Heart left ventricle (tissue), 16 donors: ENCODE data around the gene WDR77. TPM values are rescaled to one million over a fixed set of nuclear protein-coding genes. Genes with fewer than 3 reads are reported as not detected.

ENCODE experiments used
- ATAC-seq, 4 donors: fragments of 200-7000 bp; cut with Tn5 transposase; one replicate each; pipeline ENCODE4 v1.9.1; 2020 to 2022; ENCODE audit warnings: moderate library complexity in 4 of 4, mild to moderate bottlenecking in 3 of 4, moderate number of reproducible peaks in 1 of 4
- DNase-seq, 5 donors: peaks; one replicate each; pipeline ENCODE4 v3.0.0-alpha.2; 2020
- H3K27ac ChIP-seq, 12 donors: fragments of 200-600 bp; sonication (generic) in 4 of 12; one replicate each; pipeline versions ENCODE4 v1.5.0 to v1.8.0; 2016 to 2022; ENCODE audit warnings: mild to moderate bottlenecking in 2 of 12
- H3K27me3 ChIP-seq, 9 donors: fragments of 200-600 bp; sonication (generic) in 2 of 9; one replicate each; pipeline versions ENCODE4 v1.5.1 to v1.8.0; 2016 to 2022; ENCODE audit warnings: mild to moderate bottlenecking in 3 of 9
- H3K36me3 ChIP-seq, 9 donors: fragments of 200-600 bp; sonication (generic) in 2 of 9; one replicate each; pipeline versions ENCODE4 v1.5.0 to v1.8.0; 2018 to 2022; ENCODE audit warnings: mild to moderate bottlenecking in 2 of 9
- H3K4me1 ChIP-seq, 12 donors: fragments of 200-600 bp; sonication (generic) in 4 of 12; one replicate each; pipeline versions ENCODE4 v1.5.0 to v1.8.0; 2016 to 2022; ENCODE audit warnings: mild to moderate bottlenecking in 3 of 12
- H3K4me3 ChIP-seq, 12 donors: fragments of 200-600 bp; sonication (generic) in 4 of 12; one replicate each; pipeline versions ENCODE4 v1.5.0 to v1.8.0; 2017 to 2022; ENCODE audit warnings: mild to moderate bottlenecking in 9 of 12, moderate library complexity in 4 of 12
- H3K9me3 ChIP-seq, 12 donors: fragments of 200-600 bp; sonication (generic) in 4 of 12; one replicate each; pipeline versions ENCODE4 v1.5.0 to v1.8.0; 2016 to 2022; ENCODE audit warnings: mild to moderate bottlenecking in 1 of 12
- CTCF ChIP-seq, 12 donors: fragments of 200-600 bp; sonication (generic) in 4 of 12; IDR thresholded peaks; one replicate each; pipeline versions ENCODE4 v1.5.0 to v1.8.0; 2018 to 2022; ENCODE audit warnings: antibody characterized with exemption in 12 of 12, mild to moderate bottlenecking in 5 of 12
- POLR2A ChIP-seq, 2 donors: fragments of 450-650 bp; IDR thresholded peaks; one replicate each; pipeline ENCODE4 v1.6.1; 2017; ENCODE audit warnings: antibody characterized with exemption in 2 of 2, mild to moderate bottlenecking in 2 of 2, moderate library complexity in 2 of 2
- WGBS, 4 donors: extraction: QIAGEN DNeasy Blood & Tissue Kit in 2 of 4; methylation state at CpG; one replicate each; pipeline versions ENCODE4 v1.1.5 to v1.1.7; 2013 to 2018; 5-methylcytosine and 5-hydroxymethylcytosine counted together
- intact Hi-C, 10 donors: fragments of 100-400 bp; cut with DNase I; formaldehyde crosslinking; loops; one replicate each; pipeline versions ENCODE4 v1.11.1 to v1.14.2; 2022
- polyA plus RNA-seq, 2 donors: library from polyadenylated mRNA; stranded (reverse); fragments of 200-250 nt; gene quantifications; one replicate each; pipeline ENCODE4 v1.2.3, GENCODE V29; 2013
- total RNA-seq, 9 donors: library from RNA; depleted of rRNA in 2 of 9; stranded (reverse); fragments of >200 nt in 2 of 9; fragmentation: NEBNext Ultra II Directional in 3 of 9; extraction: Animal tissue kit (Norgen Biotek cat#: 25700) in 3 of 9; gene quantifications; one replicate each; pipeline versions ENCODE4 v1.1.0 to v1.2.4, GENCODE V29; 2016 to 2023
- donor health status: ischemic (EF 13 %, LVEDD 7.1; RV severe dilation, severe dysfunction).
- donor health status: healthy with polysubstance abuse.
- donor health status: DM: no; HTN: yes; CAD: no.
- donor health status: DM: no; HTN: no; CAD: no.
- donor health status: ischemic (EF 25% LVEDD 6.9; RV normal size, moderate dysfunction).
- donor health status: ischemic (EF 25% LVEDD 5.7; RV mildly dilated, moderate dysfunction).
- donor health status: healthy.
- donor health status: DM: yes; HTN: yes; CAD: no.
- donor health status: ischemic (EF 35%, LVEDD 5.7; RV mildly dilated, moderate dysfunction).
- donor health status: nonischemic (EF 11% LVEDD 7.7; RV severe dilation, severe dysfunction).
- donor health status: DM: yes; HTN: yes; CAD: no.
- donor health status: PGD.
- donor health status: ischemic (EF 29% LVEDD 5.4; RV normal size, mild dysfunction).
- donor health status: nonischemic (EF 23%, LVEDD 6.1; RV moderate dilation, normal function).

The WDR77 gene
- total and polyA plus RNA-seq, 11 donors: 25.6 to 64.3 (median 34.0) TPM

GRCh38 chr1:111471538-111471937, 22.5 kb upstream of the WDR77 start:
- TF ChIP-seq POLR2A (IDR thresholded peaks at IDR 0.05): no peak
- TF ChIP-seq CTCF (IDR thresholded peaks at IDR 0.05): no peak
- Histone ChIP-seq H3K4me1 (peaks cover 0 to 73% (median 33%) of the 10 kb centered on the region in 12 donors), H3K27me3 (no peaks in the 10 kb centered on the region), H3K27ac (peak overlapping the region in 5 of 12 donors; percentile 12 to 95 (median 28)), H3K9me3 (no peaks in the 10 kb centered on the region), H3K4me3 (no peak overlapping the region), H3K36me3 (peaks cover 4 to 61% (median 32%) of the 10 kb centered on the region in 9 donors)
- DNase-seq (no peak), ATAC-seq (no peak)
- intact Hi-C loops: no loop called here
- 94 to 98% (median 96%) methylated on average over 3 of the region's 3 CpGs for WGBS, 4 donors

GRCh38 chr1:111471012-111471411, 22.0 kb upstream of the WDR77 start:
- ATAC-seq (peak in 3 of 4 donors; percentile 41 to 74 (median 68)), DNase-seq (peak in 4 of 5 donors; percentile 42 to 51 (median 45))
- intact Hi-C loops: no loop called here
- peaks cover 4 to 65% (median 32%) of the 10 kb centered on the region in 9 donors for H3K36me3 ChIP-seq
- no peaks in the 10 kb centered on the region for H3K27me3 ChIP-seq
- H3K4me1 ChIP-seq: peaks cover 0 to 68% (median 28%) of the 10 kb centered on the region in 12 donors
- H3K4me3 ChIP-seq: peak overlapping the region in 1 of 12 donors; percentile 23
- WGBS, 4 donors: 47 to 64% (median 59%) methylated on average over 3 of the region's 3 CpGs
- H3K27ac ChIP-seq: peak overlapping the region in 6 of 12 donors; percentile 7 to 95 (median 30)
- no peak for TF ChIP-seq CTCF (IDR thresholded peaks at IDR 0.05)
- no peak for TF ChIP-seq POLR2A (IDR thresholded peaks at IDR 0.05)
- H3K9me3 ChIP-seq: no peaks in the 10 kb centered on the region

GRCh38 chr1:111470596-111470995, 21.5 kb upstream of the WDR77 start:
- Histone ChIP-seq H3K27me3 (no peaks in the 10 kb centered on the region), H3K4me1 (peaks cover 0 to 64% (median 24%) of the 10 kb centered on the region in 12 donors), H3K9me3 (no peaks in the 10 kb centered on the region), H3K27ac (peak overlapping the region in 5 of 12 donors; percentile 7 to 95 (median 13)), H3K4me3 (peak overlapping the region in 1 of 12 donors; percentile 23), H3K36me3 (peaks cover 4 to 70% (median 36%) of the 10 kb centered on the region in 9 donors)
- intact Hi-C loops: no loop called here
- DNase-seq: no peak
- TF ChIP-seq CTCF (IDR thresholded peaks at IDR 0.05): no peak
- no peak for TF ChIP-seq POLR2A (IDR thresholded peaks at IDR 0.05)
- WGBS, 4 donors: 93 to 97% (median 94%) methylated on average over 5 of the region's 5 CpGs
- ATAC-seq: no peak

DNA sequence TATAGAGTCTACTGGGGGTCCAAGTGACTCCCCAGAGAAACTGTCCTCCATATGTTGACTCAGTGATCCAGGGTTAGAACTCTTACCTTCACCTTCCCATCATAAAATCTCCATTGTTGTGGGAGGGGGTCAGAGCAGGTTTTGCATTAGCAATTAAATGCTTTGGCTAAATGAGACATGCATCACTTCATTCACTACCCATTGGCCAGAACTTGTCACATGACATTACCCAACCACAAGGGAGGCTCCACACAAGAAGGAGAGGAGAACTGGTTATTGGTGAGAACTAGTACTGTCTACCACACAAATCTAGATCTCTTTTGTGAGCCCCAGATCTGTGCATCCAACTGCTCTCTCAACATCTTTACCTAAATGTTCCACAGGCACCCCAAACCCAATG, 20.5 kb upstream of the WDR77 start:
- DNase-seq (no peak), ATAC-seq (no peak)
- Histone ChIP-seq H3K4me3 (no peak overlapping the region), H3K27ac (peak overlapping the region in 1 of 12 donors; percentile 95), H3K27me3 (no peaks in the 10 kb centered on the region), H3K9me3 (no peaks in the 10 kb centered on the region), H3K36me3 (peaks cover 4 to 79% (median 38%) of the 10 kb centered on the region in 9 donors), H3K4me1 (peaks cover 0 to 53% (median 15%) of the 10 kb centered on the region in 12 donors)
- TF ChIP-seq POLR2A (IDR thresholded peaks at IDR 0.05) (no peak), CTCF (IDR thresholded peaks at IDR 0.05) (no peak)
- intact Hi-C loops: no loop called here
